Mucosa of descending colon (tissue), 3 donors: ENCODE data around the gene DCLK1. TPM values are rescaled to one million over a fixed set of nuclear protein-coding genes. Genes with fewer than 3 reads are reported as not detected.

Source experiments
- ATAC-seq: fragments of 200-7000 bp; cut with Tn5 transposase; one replicate; pipeline ENCODE4 v1.9.1; 2020; ENCODE audit warnings: mild to moderate bottlenecking, moderate library complexity
- DNase-seq, 3 donors: peaks; one replicate each; pipeline ENCODE4 v3.0.0-alpha.2; 2020
- H3K36me3 ChIP-seq: fragments of 200-600 bp; one replicate; pipeline ENCODE4 v1.8.0; 2021; ENCODE audit warnings: low read depth, mild to moderate bottlenecking
- H3K4me1 ChIP-seq: fragments of 200-600 bp; one replicate; pipeline ENCODE4 v1.8.0; 2021; ENCODE audit warnings: low read depth, mild to moderate bottlenecking
- H3K4me3 ChIP-seq: fragments of 200-600 bp; one replicate; pipeline ENCODE4 v1.8.0; 2021; ENCODE audit warnings: mild to moderate bottlenecking
- H3K9me3 ChIP-seq: fragments of 200-600 bp; one replicate; pipeline ENCODE4 v1.8.0; 2021; ENCODE audit warnings: mild to moderate bottlenecking
- CTCF ChIP-seq: fragments of 200-600 bp; IDR thresholded peaks from one replicate; pipeline ENCODE4 v1.8.0; 2022; ENCODE audit warnings: antibody characterized with exemption, mild to moderate bottlenecking
- intact Hi-C, 2 donors: fragments of 100-400 bp; cut with DNase I in 1 of 2; cut with micrococcal nuclease in 1 of 2; formaldehyde crosslinking; loops; one replicate each; pipeline versions ENCODE4 v1.11.0 to v1.11.1; 2022; cut with DNase I, micrococcal nuclease
- total RNA-seq, 3 donors: library from RNA; stranded (reverse); fragmentation: NEBNext Ultra II Directional in 2 of 3; extraction: Animal tissue kit (Norgen Biotek cat#: 25700) in 2 of 3; gene quantifications; one replicate each; pipeline versions ENCODE4 v1.2.1 to v1.2.4, GENCODE V29; 2021 to 2023
- donor health status: DM: no; HTN: no; CAD: no; lungs with moderate emphysema.
- donor health status: DM: no; HTN: no; CAD: no.
- donor health status: DM: no; HTN: yes; CAD: no.

Gene DCLK1
- total RNA-seq, 3 donors from 2014 or later: 2.6 to 17.9 (median 12.7) TPM

- H3K4me1 ChIP-seq: no peaks in the 10 kb centered on the region
- no peak overlapping the region for H3K4me3 ChIP-seq
- H3K36me3 ChIP-seq: no peaks in the 10 kb centered on the region
- ATAC-seq: no peak
- intact Hi-C loops: no loop called here
- no peak for TF ChIP-seq CTCF
- no peaks in the 10 kb centered on the region for H3K9me3 ChIP-seq
- no peak for DNase-seq
These were observed 47.1 kb downstream of the DCLK1 start for GRCh38 chr13:36084131-36084530.

GRCh38 chr13:36082806-36083205 is 48.4 kb downstream of the DCLK1 start:
- Histone ChIP-seq H3K36me3 (no peaks in the 10 kb centered on the region), H3K4me3 (no peak overlapping the region), H3K4me1 (no peaks in the 10 kb centered on the region), H3K9me3 (no peaks in the 10 kb centered on the region)
- no peak for TF ChIP-seq CTCF
- no peak for DNase-seq
- ATAC-seq: no peak
- intact Hi-C loops: no loop called here

- H3K9me3 ChIP-seq: no peaks in the 10 kb centered on the region
- H3K4me1 ChIP-seq: no peaks in the 10 kb centered on the region
- ATAC-seq (no peak), DNase-seq (no peak)
- intact Hi-C loops: no loop called here
- H3K4me3 ChIP-seq: no peak overlapping the region
- TF ChIP-seq CTCF: no peak
- H3K36me3 ChIP-seq: no peaks in the 10 kb centered on the region
These were observed 48.8 kb downstream of the DCLK1 start for GRCh38 chr13:36082396-36082795.

- H3K4me1 ChIP-seq: no peaks in the 10 kb centered on the region
- no peak for TF ChIP-seq CTCF
- H3K9me3 ChIP-seq: no peaks in the 10 kb centered on the region
- H3K4me3 ChIP-seq: no peak overlapping the region
- no peak for ATAC-seq
- no peak for DNase-seq
- intact Hi-C loops: no loop called here
- H3K36me3 ChIP-seq: no peaks in the 10 kb centered on the region
These were observed 55.0 kb downstream of the DCLK1 start for GRCh38 chr13:36076211-36076610.

GRCh38 chr13:36074659-36075058 is 56.5 kb downstream of the DCLK1 start:
- intact Hi-C loops: no loop called here
- H3K4me3 ChIP-seq: no peak overlapping the region
- no peaks in the 10 kb centered on the region for H3K36me3 ChIP-seq
- DNase-seq: no peak
- no peaks in the 10 kb centered on the region for H3K9me3 ChIP-seq
- no peak for ATAC-seq
- no peak for TF ChIP-seq CTCF
- no peaks in the 10 kb centered on the region for H3K4me1 ChIP-seq
